Measurements from ENCODE around the gene PHKB. TPM values are rescaled to one million over a fixed set of nuclear protein-coding genes. Genes with fewer than 3 reads are reported as not detected.
"Not testable (repeated sequence)": the region's sequence is repeated elsewhere in the genome, so short reads cannot be mapped to it uniquely, and the experiment has no call there.

The PHKB gene
- polyA plus RNA-seq (ENCODE audit: insufficient read length in 4 of 4) = 10 to 100 TPM; 77.7 to 89.0 (median 83.2) TPM

DNA sequence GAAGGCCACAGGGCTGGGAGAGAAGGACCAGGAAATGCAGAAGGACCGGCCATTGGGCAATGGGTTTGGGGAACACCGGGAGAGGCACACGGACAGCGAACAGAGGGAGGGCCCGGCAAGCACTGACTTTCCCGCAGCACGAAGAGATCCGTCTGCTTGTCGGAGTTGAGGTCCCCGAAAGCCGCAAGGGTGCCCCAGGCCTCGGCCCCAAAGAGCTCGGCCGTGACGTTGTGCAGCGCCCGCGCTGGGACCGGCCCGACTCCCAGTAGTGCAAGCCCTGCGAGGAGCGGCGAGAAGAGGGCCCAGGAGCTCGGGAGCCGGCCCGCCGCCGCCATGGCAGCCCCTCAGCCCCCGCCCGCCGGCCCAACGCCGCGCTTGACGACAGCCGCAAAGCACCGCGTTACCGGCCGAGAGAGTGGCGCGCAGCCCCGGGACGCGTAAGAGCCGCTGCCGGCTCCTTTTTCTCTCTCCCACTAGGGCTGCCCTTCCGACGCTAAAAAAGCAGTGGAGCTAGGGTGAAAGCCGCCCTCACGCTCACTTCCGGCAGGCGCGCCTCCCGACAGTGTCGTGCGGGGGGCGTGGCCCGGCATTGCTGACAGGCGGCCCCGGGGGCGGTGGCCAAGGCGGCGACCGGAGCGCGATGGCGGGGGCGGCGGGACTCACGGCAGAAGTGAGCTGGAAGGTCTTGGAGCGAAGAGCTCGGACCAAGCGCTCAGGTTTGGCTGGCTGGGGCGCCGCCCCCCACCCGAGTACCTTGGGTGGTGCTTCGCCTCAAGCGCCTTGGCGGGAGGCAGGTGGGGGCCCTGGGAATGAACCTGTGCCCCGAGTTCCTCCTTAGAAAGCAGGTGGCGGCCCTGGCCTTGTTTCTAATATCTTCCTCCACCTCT, at the start of gene PHKB, which contains the start of gene ITFG1:
Gene PHKB, plus strand, starts transcription at position 621 of the 887 bp plus-strand sequence. Its CDS starts 20 bp downstream, at position 641.
Gene ITFG1, minus strand, starts transcription at position 353 of the 887 bp plus-strand sequence. Its CDS starts 18 bp downstream, at position 335.
- peak; percentile 80 to 88 (median 83) for DNase-seq (ENCODE audit: low read depth in 4 of 4, low spot score in 3 of 4)

DNA sequence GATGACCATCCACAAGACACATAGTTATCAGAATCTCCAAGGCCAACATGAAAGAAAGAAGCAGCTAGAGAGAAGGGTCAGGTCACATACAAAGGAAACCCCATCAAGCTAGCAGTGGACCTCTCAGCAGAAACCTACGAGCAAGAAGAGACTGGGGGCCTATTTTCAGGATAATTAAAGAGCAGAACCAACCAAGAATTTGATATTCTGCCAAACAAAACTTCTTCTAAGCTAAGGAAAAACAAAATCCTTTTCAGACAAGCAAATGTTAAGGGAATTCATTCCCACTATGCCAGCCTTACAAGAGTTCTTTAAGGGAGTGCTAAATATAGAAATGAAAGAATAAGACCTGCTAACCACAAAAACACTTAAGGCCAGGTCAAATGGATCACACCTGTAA, 48.1 kb upstream of the PHKB start:
- no peak for DNase-seq (ENCODE audit: low read depth in 4 of 4, low spot score in 3 of 4)

DNA sequence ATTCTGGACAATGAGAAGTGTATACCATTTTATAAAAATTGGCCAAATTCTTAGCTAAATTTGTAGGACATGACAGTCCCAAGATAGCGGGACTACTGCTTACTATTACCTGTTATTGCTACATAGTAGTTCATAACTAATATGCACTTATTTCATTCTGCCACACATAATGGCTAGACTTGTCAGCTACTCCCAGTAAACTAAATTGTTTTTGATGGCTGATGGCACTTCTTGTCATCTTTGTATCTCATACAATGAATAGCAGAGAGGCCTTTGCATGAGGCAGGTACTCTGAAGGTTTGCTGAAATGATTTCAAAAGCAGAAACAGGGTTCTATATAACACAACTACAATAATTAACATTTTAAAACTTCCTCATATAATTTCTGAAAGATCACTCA, 44.3 kb upstream of the PHKB start:
- no peak for DNase-seq (ENCODE audit: low read depth in 4 of 4, low spot score in 3 of 4)

DNA sequence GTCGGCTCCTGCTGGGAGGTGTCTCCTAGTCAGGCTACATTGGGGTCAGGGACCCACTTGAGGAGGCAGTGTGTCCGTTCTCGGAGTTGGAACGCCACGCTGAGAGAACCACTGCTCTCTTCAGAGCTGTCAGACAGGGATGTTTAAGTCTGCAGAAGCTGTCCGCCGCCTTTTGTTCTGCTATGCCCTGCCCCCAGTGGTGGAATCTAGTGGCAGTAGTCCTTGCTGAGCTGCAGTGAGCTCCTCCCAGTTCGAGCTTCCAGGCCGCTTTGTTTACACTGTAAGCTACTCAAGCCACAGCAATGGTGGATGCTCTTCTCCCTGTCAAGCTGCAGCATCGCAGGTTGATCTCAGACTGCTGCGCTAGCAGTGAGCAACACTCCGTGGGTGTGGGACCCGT, 36.3 kb upstream of the PHKB start:
- DNase-seq (ENCODE audit: low read depth in 4 of 4, low spot score in 3 of 4) = no peak

DNA sequence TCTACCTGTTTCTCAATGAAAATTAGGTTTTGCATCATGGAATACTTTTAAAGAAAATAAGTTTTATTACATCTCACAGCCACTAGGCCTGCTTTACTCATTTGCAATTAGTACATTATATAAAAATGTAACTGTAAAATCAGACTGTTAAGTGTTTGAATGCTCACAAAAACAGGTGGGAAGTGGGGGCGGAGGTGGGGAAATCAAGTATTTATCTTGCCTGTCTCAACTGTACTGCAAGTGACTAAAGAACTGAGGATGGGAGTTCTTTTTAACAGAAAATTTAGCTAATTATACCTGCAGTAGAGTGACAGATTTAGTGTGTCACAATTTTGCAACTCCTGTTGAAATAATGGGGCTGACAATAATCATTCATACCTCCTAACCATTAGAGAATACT, 34.3 kb upstream of the PHKB start:
- DNase-seq (ENCODE audit: low read depth in 4 of 4, low spot score in 3 of 4) = no peak

DNA sequence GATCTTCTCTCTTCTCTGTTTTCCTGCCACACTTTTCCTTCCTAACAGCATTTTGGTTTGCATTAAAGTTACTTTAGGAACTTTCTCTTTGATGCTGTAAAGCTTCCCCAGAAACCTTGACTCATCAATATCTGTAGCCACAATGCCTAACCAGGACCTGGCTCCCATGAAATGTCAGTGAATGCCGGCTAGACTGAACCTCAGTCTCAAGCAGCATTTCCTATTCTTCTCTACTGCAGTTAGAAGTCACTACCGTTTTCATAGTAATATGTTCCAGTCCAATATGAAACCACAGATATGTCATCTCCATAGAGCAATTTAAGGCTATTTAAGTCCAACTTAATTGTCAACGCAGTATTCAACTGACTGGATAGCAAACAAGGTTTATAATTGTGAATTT, 29.2 kb upstream of the PHKB start:
- DNase-seq (ENCODE audit: low read depth in 4 of 4, low spot score in 3 of 4) = no peak

DNA sequence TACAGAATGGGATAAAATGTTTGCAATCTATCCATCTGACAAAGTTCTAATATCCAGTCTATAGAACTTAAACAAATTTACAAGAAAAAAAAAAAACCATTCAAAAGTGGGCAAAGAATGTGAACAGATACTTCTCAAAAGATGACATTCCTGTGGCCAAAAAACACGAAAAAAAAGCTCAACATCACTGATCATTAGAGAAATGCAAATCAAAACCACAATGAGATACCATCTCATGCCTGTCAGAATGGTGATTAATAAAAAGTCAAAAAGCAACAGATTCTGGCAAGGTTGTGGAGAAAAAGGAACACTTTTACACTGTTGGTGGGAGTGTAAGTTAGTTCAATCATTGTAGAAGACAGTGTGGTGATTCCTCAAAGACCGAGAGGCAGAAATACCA, 26.9 kb upstream of the PHKB start:
- not testable (repeated sequence) for DNase-seq (ENCODE audit: low read depth in 4 of 4, low spot score in 3 of 4)

DNA sequence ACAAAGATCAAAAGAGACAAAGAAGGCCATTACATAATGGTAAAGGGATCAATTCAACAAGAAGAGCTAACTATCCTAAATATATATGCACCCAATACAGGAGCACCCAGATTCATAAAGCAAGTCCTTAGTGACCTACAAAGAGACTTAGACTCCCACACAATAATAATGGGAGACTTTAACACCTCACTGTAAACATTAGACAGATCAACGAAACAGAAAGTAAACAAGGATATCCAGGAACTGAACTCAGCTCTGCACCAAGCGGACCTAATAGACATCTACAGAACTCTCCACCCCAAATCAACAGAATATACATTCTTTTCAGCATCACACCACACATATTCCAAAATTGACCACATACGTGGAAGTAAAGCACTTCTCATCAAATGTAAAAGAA, 21.1 kb upstream of the PHKB start:
- not testable (repeated sequence) for DNase-seq (ENCODE audit: low read depth in 4 of 4, low spot score in 3 of 4)

DNA sequence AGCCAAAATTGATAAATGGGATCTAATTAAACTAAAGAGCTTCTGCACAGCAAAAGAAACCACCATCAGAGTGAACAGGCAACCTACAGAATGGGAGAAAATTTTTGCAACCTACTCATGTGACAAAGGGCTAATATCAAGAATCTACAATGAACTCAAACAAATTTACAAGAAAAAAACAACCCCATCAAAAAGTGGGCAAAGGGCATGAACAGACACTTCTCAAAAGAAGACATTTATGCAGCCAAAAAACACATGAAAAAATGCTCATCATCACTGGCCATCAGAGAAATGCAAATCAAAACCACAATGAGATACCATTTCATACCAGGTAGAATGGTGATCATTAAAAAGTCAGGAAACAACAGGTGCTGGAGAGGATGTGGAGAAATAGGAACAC, 18.2 kb upstream of the PHKB start:
- DNase-seq (ENCODE audit: low read depth in 4 of 4, low spot score in 3 of 4) = not testable (repeated sequence)

DNA sequence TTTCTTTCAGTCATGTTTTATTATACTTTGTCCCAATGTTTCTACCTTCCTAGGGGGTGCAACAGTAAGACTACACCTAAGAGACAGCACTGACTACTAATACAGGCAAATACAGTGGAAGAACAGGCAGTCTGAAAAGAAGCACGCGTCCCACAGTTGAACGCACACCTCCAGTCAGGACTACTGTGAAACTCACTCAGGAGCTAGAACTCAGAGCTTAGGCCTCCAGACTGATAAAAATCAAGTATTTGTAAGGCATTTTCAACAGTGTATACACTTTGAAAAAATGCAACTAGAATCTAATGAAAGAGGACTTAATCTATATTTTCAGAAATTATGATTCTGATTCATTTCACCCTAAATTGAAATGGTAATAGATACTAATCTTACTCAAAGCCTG, 14.7 kb upstream of the PHKB start:
- DNase-seq (ENCODE audit: low read depth in 4 of 4, low spot score in 3 of 4) = no peak

DNA sequence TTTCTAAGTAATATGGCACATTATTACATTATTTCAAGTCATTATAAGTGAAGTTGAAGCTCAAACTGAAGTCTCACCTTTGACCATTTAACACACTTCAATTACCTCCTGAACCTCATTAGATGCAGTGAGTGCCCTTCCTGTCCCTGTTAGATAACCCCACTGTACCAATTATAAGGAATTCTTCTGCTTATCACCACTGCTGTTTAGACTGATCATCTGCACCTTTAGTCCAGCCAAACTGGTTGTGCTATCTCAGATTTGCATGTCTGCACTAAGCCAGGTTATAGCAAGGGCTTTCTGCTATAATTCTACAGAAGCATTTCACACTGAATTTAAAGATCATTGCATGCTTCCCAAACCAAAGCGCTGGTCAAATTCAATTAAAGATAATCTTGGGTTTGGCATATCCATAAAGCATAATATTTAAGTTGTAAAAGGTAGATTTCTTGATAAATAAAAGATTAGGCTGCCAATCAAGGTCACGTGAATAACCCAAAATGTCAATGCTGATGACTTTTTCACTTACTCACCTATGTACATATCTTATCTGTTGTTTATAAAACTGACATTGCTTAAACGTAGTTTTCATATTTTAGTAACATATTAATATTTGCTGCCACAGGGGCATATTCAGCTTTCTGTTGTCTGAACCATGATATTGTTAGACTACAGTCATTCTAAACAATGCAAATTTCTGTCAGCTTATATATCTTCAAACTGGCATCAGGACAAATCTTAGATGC, 12.1 kb upstream of the PHKB start:
- DNase-seq (ENCODE audit: low read depth in 4 of 4, low spot score in 3 of 4) = no peak

DNA sequence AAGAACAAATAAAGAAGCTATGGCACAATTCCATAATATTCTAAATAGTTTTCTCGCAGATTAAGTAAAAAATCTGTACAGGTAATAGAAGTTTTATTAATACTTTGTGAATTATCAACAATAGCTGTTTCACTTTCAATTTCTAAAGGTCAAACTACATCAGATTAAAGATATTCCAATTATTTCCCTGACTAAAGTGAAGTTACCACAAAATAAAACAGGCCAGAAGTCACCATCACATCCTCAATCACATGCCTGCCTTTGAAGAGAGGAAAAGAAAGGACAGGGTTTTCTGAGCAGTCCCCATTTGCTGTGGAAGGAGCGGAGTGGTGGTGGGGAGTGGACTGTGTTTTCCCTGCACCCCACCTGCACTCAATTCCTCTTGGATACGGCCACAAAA, 11.3 kb upstream of the PHKB start:
- no peak for DNase-seq (ENCODE audit: low read depth in 4 of 4, low spot score in 3 of 4)

DNA sequence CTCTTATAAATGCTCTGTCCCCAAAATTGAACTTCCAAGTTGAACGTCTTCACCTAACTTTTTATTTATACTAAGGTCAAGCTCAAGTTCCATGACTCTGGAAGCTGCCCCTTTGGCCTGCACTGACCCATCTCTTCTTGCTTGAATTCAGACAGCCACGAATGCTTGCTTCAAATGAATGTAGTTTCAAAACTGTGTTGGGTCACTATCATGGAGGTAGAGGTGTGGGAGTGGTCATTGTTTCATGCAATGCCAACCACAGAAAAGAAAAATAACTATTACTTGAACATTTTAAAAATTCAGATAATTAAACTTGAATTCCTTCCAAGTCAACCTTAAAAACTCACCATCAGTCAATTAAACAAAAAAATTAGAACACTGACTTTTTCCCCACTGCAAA, 2.8 kb upstream of the PHKB start:
- DNase-seq (ENCODE audit: low read depth in 4 of 4, low spot score in 3 of 4) = no peak

DNA sequence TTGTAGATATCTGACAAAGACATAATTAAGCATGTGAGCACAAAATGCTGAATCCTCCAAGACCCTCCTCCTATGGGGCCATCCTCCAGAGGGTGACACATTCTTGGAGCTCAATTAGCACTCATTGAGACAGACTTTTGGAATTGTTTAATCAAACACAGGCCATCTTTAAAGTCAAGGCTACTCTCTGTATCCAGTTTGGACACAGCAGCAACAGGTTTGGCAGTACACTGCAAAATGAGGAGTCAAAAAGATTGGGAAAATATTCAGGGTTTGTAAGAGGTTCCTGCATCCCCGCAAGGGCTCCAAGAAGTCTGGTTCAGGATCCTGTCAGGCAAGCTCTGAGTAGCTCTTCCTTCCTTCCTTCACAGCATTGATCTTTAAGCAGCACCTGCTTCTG, 1.5 kb upstream of the PHKB start:
- no peak for DNase-seq (ENCODE audit: low read depth in 4 of 4, low spot score in 3 of 4)

DNA sequence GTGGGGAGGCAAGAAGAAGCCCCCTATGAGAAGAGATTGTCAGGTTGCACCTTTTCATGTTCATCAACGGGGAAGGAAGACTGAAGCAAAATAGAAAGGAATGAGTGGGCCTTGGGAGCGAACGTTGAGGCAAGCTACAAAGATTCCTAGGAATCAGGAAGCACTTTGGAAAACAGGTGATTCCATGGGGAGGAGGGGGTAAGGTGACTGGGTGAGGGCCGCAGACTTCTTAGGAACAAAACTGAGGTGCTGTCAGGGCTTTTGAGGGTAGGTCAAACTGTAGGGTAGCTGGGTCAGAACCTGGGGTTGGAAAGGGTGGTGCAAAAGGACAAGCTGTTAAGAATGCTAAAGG, 796 bp upstream of the PHKB start:
- no peak for DNase-seq (ENCODE audit: low read depth in 4 of 4, low spot score in 3 of 4)

DNA sequence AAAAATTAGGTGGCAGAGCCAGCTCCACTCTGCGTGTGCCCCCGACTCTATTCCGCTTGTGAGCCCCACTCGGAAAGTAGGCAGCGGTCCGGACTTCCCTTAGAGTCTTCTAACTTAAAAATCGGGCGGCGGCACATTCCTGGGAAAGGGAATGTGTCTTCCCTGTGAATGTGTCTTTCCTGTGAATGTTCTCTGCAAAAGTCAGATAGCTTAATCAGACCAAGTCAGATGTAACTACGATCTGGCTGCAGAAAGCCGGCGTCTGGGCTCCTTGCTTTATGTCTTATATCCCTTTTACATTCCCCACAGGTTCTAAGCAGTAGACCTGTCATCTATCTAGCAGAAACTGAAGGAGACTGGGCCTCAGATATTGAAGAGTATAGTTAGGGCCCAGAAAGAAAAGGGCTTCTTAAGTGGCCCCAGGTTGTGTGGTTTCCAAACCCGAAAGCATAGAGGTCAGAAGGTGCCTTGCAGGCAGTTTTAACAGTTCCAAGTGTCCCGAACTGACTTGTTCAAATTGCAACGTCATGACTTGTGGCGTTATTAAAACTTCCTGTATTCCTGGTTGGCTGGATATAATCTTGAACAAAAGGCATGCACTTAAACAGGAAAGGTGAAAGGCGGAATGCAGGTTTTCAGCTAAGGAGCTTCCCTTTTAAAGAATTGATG, 601 bp downstream of the PHKB start:
- DNase-seq (ENCODE audit: low read depth in 4 of 4, low spot score in 3 of 4) = no peak

DNA sequence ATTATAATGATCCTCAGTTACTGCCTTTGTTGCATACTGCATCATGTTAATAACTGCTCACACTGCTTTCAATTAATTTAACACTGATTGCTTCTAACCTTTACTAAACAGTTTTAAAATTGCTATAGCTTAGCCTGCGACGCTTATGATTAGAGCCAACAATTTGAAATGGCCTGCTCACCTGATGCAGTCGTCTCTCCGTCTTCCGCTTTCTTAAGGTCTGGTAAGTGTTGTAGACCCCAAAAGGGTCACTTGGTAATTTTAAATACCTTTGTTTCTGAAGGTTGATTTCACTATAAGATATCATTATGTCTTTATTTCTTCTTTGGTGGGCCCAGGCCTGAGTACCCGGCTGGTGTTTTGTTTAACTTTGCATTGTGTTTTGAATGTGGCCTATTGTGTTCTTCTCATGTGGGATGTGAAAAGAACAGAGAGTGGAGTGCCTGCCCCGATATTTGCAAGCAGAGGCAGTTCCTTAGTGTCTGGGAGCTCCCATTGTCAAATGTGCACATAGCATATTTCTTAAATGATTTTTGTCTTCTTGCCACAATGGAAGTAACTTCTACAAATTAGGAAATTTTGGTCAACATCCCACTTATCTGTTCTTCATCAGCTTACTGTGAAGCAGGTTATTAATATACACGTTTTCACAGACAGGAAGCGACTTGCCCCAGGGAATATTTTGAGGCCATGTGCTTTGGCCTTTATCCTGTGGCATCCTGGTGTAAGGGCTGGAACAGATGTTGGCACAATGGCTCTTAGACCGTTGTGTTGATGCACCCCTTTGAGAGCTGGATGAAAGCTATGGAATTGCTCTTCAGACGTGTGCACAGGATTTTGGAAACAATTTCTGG, 2.9 kb downstream of the PHKB start:
- no peak for DNase-seq (ENCODE audit: low read depth in 4 of 4, low spot score in 3 of 4)

DNA sequence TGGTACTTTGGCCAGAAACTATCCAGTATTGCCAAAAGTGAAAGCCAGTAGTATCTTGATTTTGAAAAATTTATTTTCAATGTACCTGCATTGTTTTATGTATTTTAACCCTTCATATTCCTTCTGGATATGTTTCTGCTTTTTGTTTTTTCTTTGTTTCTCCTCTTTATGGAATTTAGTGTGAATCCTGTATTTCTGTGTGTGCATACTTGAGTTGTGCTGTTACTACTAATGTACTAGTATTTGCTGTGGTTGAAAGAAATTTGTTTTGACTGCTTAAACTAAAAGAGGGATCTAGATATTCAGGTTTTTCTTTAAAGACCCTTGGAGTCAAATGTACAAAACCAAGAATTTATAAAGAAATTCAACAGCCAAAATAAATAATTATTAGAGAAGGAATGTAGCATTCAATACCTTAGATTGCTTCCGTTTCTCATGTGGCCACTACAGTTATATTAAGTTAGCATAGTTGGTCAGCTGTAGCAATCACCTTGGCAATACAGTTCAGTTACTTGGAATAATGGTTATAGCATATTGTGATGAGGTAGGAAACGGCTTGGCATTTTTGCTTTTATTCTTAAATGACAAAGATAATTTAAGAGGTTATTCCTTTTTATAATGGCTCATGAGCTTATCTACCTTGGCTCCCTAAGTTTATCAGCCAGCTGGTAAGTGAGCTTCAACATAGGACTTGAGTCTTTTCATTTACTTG, 4.9 kb downstream of the PHKB start:
- no peak for DNase-seq (ENCODE audit: low read depth in 4 of 4, low spot score in 3 of 4)

DNA sequence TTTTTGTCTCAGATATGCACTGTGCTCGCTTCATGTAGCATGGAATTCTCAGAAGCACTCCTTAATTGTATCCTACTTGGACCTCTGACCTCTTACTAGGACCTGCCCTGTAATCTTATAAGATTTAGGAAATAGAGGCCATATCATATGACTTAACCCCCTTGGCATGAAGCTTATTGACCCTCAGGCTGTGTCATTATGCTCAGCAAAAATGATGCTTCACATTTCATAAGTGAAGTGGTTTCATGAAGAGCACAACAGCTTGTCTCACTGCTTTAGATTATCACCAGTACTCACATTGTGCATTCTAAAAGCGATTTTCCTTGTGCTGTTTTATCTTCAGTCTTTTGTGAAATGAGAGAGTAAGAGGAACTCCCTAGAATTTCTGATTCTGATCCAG, 6.4 kb downstream of the PHKB start:
- DNase-seq (ENCODE audit: low read depth in 4 of 4, low spot score in 3 of 4) = no peak
